GM19455 (cell line): Measurements from ENCODE around the gene TRIM71.
A peak's percentile ranks its signal among the peaks of the same experiment; 100 is the strongest.

Experiments
- ATAC-seq: cut with Tn5 transposase; IDR thresholded peaks from one replicate; pipeline ENCODE4 v1.9.1; 2021; ENCODE audit not compliant: unreplicated experiment

The TRIM71 gene

GRCh38 chr3:32862936-32863487, 45.2 kb downstream of the TRIM71 start:
- no peak for ATAC-seq

GRCh38 chr3:32865383-32865782, 47.6 kb downstream of the TRIM71 start:
- ATAC-seq: no peak

- no peak for ATAC-seq
Observed at GRCh38 chr3:32866533-32866932, 48.7 kb downstream of the TRIM71 start.

- no peak for ATAC-seq
Observed at GRCh38 chr3:32867954-32868353, 50.2 kb downstream of the TRIM71 start.

GRCh38 chr3:32868719-32869512, 51.1 kb downstream of the TRIM71 start:
- no peak for ATAC-seq

- no peak for ATAC-seq
Observed at GRCh38 chr3:32869513-32870047, 51.8 kb downstream of the TRIM71 start.

GRCh38 chr3:32870373-32871095, 52.7 kb downstream of the TRIM71 start:
- no peak for ATAC-seq

- no peak for ATAC-seq
Observed at GRCh38 chr3:32871273-32871672, 53.5 kb downstream of the TRIM71 start.

- ATAC-seq: no peak
Observed at GRCh38 chr3:32872487-32873382, 54.9 kb downstream of the TRIM71 start.

GRCh38 chr3:32873531-32874130, 55.8 kb downstream of the TRIM71 start:
- ATAC-seq: no peak

GRCh38 chr3:32876920-32877319, 59.1 kb downstream of the TRIM71 start:
- no peak for ATAC-seq

- no peak for ATAC-seq
Observed at GRCh38 chr3:32877598-32877997, 59.8 kb downstream of the TRIM71 start.

GRCh38 chr3:32880225-32880624, 62.4 kb downstream of the TRIM71 start:
- no peak for ATAC-seq

GRCh38 chr3:32881624-32882023, 63.8 kb downstream of the TRIM71 start:
- ATAC-seq: no peak

- peak; percentile 22 for ATAC-seq
Observed at GRCh38 chr3:32882189-32882588, 64.4 kb downstream of the TRIM71 start.

- peak; percentile 89 for ATAC-seq
Observed at GRCh38 chr3:32882603-32883025, 64.8 kb downstream of the TRIM71 start.

GRCh38 chr3:32883817-32884216, 66.0 kb downstream of the TRIM71 start:
- no peak for ATAC-seq

- ATAC-seq: no peak
Observed at GRCh38 chr3:32884591-32884990, 66.8 kb downstream of the TRIM71 start.

- no peak for ATAC-seq
Observed at GRCh38 chr3:32885283-32885901, 67.6 kb downstream of the TRIM71 start.

GRCh38 chr3:32886296-32886695, 68.5 kb downstream of the TRIM71 start:
- no peak for ATAC-seq
